Mesothelial cell of epicardium (in vitro differentiated cells): ENCODE data around the gene HIVEP3. TPM values are rescaled to one million over a fixed set of nuclear protein-coding genes. Genes with fewer than 3 reads are reported as not detected.

ENCODE experiments used
- DNase-seq, 2 experiments: peaks; one replicate each; pipeline ENCODE4 v3.0.0; 2021; ENCODE audit warnings: low spot score in 2 of 2; ENCODE audit not compliant: unreplicated experiment in 2 of 2
- H3K27ac Mint-ChIP-seq: 2 replicates; pipeline ENCODE4 v1.8.0; 2021; ENCODE audit warnings: mixed read lengths
- H3K27me3 Mint-ChIP-seq: 2 replicates; pipeline ENCODE4 v1.8.0; 2021; ENCODE audit warnings: low read depth, mixed read lengths
- H3K36me3 Mint-ChIP-seq: 2 replicates; pipeline ENCODE4 v1.8.0; 2021; ENCODE audit warnings: mixed read lengths
- H3K4me1 Mint-ChIP-seq: 2 replicates; pipeline ENCODE4 v1.8.0; 2021; ENCODE audit warnings: mixed read lengths
- H3K4me3 Mint-ChIP-seq: 2 replicates; pipeline ENCODE4 v1.8.0; 2021; ENCODE audit warnings: mild to moderate bottlenecking, moderate library complexity, mixed read lengths
- H3K9me3 Mint-ChIP-seq: 2 replicates; pipeline ENCODE4 v1.8.0; 2021; ENCODE audit warnings: mixed read lengths
- CTCF ChIP-seq: fragments of 200-600 bp; sonication (generic); IDR thresholded peaks from one replicate; pipeline ENCODE4 v1.5.0; 2021; ENCODE audit warnings: antibody characterized with exemption; ENCODE audit not compliant: unreplicated experiment
- total RNA-seq: library from RNA; stranded (reverse); gene quantifications from 3 replicates; pipeline ENCODE4 v1.2.1, GENCODE V29; 2021

The HIVEP3 gene
- total RNA-seq, 1 donor from 2014 or later = 8.9 TPM

DNA sequence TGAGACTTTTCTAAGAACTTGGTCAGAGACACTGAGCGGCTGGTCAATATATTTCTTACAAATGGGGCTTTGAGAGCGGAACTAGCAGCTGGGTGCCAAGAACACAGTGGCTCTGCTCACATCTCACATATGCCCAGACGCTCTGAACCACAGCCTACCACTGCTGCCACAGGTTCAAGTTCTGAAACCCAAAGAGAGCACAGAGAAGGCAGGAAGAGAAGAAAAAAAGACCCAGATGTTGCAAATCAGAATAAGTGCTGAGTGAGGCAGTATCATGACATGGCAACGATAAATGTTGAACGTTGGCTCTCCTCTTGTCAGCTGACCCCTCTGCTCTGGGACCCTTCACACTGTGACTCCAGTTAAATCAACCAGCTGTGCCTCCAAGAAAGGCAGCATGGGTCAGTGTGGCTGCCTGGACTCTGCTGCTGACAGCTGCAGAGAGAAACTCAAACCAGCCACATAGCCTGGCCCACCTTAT is 26.4 kb downstream of the HIVEP3 start:
- H3K27me3 Mint-ChIP-seq = no peaks in the 10 kb centered on the region
- H3K4me3 Mint-ChIP-seq = no peak overlapping the region
- DNase-seq = no peak

GRCh38 chr1:41891199-41891896 is 27.4 kb downstream of the HIVEP3 start:
- DNase-seq = no peak
- Mint-ChIP-seq H3K36me3 (no peaks in the 10 kb centered on the region), H3K27me3 (no peaks in the 10 kb centered on the region), H3K4me1 (peaks cover 14% of the 10 kb centered on the region), H3K4me3 (no peak overlapping the region), H3K9me3 (no peaks in the 10 kb centered on the region), H3K27ac (peak overlapping the region; percentile 15)
- no peak for TF ChIP-seq CTCF

More for the DNA sequence above, 26.4 kb downstream of the HIVEP3 start:
- no peaks in the 10 kb centered on the region for H3K9me3 Mint-ChIP-seq
- TF ChIP-seq CTCF = no peak
- H3K36me3 Mint-ChIP-seq = no peaks in the 10 kb centered on the region
- H3K27ac Mint-ChIP-seq = no peak overlapping the region
- peaks cover 14% of the 10 kb centered on the region for H3K4me1 Mint-ChIP-seq

- H3K27ac Mint-ChIP-seq = no peak overlapping the region
- peaks cover 14% of the 10 kb centered on the region for H3K4me1 Mint-ChIP-seq
- no peak for DNase-seq
- no peak for TF ChIP-seq CTCF
- no peaks in the 10 kb centered on the region for H3K27me3 Mint-ChIP-seq
- no peak overlapping the region for H3K4me3 Mint-ChIP-seq
- no peaks in the 10 kb centered on the region for H3K36me3 Mint-ChIP-seq
- H3K9me3 Mint-ChIP-seq = no peaks in the 10 kb centered on the region
Measured at GRCh38 chr1:41890825-41891198, 27.9 kb downstream of the HIVEP3 start.

DNA sequence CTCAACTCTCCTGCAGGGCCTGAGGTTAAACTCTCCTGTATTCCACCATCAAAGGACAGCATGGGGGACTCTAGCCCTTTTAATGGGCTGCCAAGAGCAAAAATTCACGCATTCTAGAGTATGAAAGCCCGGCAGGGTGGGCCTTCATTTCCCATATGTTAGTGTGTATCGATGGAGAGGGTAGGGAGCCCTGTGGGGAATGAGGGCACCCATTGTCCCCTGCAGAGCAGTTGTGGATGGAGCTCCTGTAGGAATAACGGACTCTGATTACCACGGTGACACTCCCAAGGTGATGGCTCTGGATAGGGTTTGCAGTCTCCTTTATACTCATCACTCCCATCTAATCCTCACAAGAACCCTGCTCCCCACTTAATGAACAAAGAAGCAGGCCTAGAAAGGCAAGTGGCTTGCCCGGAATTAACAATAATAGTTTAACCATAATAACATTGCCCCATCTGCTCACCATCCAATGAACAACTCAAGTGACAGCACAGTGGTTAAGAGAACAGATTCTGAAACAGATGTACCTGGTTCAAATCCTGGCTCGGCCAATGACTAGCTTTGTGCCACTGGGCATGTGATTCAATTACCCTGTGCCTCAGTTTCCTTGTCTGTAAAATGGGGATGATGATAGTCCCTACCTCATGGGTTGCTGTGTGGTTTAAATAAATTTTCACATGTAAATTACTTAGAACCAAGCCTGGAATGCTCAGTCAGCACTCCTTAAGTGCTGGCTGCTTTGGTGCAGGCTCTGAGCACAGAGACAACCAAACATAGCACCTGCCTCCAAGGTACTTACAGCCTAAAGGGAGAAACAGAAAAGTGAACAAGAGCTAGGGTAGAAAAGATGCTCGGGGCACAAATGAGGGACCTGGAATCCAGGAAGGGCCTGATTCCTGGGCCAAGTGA is 29.0 kb downstream of the HIVEP3 start:
- Mint-ChIP-seq H3K4me3 (no peak overlapping the region), H3K36me3 (no peaks in the 10 kb centered on the region), H3K4me1 (peaks cover 16% of the 10 kb centered on the region), H3K27me3 (no peaks in the 10 kb centered on the region), H3K9me3 (no peaks in the 10 kb centered on the region), H3K27ac (no peak overlapping the region)
- DNase-seq = no peak
- no peak for TF ChIP-seq CTCF

DNA sequence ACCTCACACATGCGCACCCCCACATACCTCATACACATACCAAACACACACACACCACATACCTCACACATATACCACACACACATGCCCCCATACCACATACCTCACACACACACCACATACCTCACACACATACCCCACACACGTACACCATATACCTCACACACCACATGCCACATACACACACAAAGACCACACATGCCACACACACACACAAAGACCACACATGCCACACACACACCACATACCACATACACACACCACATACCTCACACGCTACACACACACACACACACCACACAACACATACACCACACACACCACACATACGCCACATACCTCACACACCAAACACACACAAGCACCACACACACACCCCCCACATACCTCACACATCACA is 30.0 kb downstream of the HIVEP3 start:
- Mint-ChIP-seq H3K4me3 (no peak overlapping the region), H3K4me1 (peaks cover 17% of the 10 kb centered on the region), H3K27ac (no peak overlapping the region), H3K36me3 (no peaks in the 10 kb centered on the region), H3K9me3 (no peaks in the 10 kb centered on the region), H3K27me3 (no peaks in the 10 kb centered on the region)
- DNase-seq = no peak
- TF ChIP-seq CTCF = no peak
